Omental fat pad (tissue), 4 donors: ENCODE data around the gene BATF. TPM values are rescaled to one million over a fixed set of nuclear protein-coding genes. Genes with fewer than 3 reads are reported as not detected.

Source experiments
- ATAC-seq: fragments of 150-250 bp; one replicate; pipeline ENCODE4 v1.9.1; 2016; ENCODE audit warnings: mild to moderate bottlenecking, moderate library complexity; ENCODE audit not compliant: low FRiP score
- DNase-seq: peaks from one replicate; pipeline ENCODE4 v3.0.0-alpha.2; 2019; ENCODE audit warnings: low spot score
- total RNA-seq, 4 donors: library from RNA; depleted of rRNA; stranded (reverse); fragments of >200 nt; gene quantifications; one replicate each; pipeline ENCODE4 v1.1.0, GENCODE V29; 2016
- TF ChIP-seq, protein P1 (sequence below), 3 donors: fragments of 450-650 bp; IDR thresholded peaks; one replicate each; pipeline ENCODE4 v1.5.1; 2016 to 2017; ENCODE audit warnings: antibody characterized with exemption in 3 of 3, mild to moderate bottlenecking in 3 of 3, moderate library complexity in 2 of 3

The BATF gene
- total RNA-seq, 4 donors from 2014 or later: 8.2 to 22.8 (median 12.9) TPM

DNA sequence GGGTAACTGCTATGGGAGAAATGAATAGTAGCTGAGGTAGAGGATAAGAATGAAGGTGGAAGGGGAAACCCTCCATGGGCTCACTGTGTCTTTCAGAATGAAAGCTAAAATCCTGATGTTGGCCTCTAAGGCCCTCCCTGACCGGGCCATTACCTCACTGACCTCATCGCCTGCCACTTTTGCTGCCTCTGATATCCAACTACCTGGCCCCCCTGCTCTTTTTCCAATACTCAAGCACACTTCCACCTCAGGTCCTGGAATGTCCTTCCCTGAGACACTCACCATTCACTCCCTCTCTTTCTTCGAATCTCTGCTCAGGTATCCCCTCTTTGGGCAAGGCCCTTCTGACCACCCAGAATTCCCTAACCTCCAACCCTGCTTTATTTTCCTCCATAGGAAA is 1.4 kb upstream of the BATF start:
- DNase-seq (no peak), ATAC-seq (no peak)
- TF ChIP-seq, protein P1, sequence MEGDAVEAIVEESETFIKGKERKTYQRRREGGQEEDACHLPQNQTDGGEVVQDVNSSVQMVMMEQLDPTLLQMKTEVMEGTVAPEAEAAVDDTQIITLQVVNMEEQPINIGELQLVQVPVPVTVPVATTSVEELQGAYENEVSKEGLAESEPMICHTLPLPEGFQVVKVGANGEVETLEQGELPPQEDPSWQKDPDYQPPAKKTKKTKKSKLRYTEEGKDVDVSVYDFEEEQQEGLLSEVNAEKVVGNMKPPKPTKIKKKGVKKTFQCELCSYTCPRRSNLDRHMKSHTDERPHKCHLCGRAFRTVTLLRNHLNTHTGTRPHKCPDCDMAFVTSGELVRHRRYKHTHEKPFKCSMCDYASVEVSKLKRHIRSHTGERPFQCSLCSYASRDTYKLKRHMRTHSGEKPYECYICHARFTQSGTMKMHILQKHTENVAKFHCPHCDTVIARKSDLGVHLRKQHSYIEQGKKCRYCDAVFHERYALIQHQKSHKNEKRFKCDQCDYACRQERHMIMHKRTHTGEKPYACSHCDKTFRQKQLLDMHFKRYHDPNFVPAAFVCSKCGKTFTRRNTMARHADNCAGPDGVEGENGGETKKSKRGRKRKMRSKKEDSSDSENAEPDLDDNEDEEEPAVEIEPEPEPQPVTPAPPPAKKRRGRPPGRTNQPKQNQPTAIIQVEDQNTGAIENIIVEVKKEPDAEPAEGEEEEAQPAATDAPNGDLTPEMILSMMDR (IDR thresholded peaks at IDR 0.05): no peak

DNA sequence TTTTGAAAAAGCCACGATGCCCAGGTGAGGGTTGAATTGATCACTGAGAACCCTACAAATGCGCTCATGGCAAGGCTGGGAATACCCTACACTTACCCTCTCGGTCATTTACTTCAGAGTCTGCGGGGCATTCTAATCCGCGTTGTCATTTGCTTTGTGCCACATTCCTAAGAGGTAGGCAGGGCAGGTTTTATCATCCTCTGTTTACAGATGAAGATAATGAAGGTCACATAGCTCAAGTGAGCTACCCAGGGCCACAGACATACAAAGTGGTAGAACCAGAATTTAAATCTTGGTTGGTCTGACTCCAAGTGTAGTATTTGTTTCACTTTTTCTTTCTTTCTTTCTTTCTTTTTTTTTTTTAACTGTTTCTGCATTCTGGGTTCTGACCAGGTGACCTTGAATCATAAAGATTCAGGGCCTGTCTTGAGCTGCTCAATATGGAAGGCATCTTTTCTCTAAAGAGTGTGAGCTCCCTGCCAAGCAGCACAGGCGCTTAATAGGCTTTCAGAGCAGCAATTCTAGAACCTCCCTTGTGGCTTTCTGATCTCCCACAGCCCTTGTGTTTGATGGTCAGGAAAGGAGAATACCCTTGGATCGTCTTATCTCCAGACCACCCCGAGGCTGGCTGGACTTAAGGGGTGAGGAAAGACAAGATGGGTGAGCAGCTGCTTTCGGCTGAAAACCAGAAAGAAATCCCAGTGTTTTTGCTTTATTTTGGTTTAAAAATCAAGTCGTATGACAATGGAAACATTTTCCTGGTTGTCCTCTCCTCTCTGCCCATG is 662 bp upstream of the BATF start:
- TF ChIP-seq, protein P1 (IDR thresholded peaks at IDR 0.05): no peak
- DNase-seq (no peak), ATAC-seq (no peak)

DNA sequence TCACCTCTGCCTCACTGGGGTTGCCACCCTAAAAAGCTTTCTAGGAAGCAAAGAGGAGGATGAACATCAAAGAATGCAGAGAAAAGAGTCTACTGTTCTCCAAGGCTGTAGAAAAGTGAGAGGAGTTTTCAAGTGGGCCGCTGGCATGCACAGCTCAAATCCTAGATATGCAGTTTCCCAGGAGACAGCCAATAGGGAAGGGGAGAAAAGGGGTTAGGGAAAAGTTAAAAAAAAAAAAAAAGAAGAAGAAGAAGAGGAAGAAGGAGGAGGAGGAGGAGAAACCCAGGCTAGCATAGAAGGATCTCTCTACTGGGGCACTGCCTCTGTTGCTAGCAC is 682 bp downstream of the BATF start:
- DNase-seq: no peak

DNA sequence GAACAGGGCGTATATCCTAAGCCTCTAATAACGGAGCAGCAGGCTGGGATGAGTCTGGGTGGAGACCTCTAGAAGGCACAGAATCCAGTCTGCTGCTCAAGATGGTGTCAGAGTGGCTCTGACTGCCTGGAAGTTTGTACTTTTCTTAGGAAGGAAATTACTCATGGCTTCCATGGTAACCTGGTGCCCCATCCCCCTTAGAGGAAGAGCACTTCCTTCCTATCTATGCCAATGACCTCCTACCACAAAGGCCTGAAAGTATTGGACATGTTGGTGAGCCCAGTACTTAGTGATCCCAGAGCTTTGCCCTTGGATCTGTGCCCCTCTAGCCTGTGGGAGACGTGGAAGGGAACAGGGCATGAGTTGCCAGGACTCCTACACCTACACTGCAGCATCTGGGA is 1.5 kb downstream of the BATF start:
- no peak for ATAC-seq
- TF ChIP-seq, protein P1 (IDR thresholded peaks at IDR 0.05): no peak
- no peak for DNase-seq

More for the DNA sequence above, 682 bp downstream of the BATF start:
- ATAC-seq: no peak
- TF ChIP-seq, protein P1 (IDR thresholded peaks at IDR 0.05): no peak

DNA sequence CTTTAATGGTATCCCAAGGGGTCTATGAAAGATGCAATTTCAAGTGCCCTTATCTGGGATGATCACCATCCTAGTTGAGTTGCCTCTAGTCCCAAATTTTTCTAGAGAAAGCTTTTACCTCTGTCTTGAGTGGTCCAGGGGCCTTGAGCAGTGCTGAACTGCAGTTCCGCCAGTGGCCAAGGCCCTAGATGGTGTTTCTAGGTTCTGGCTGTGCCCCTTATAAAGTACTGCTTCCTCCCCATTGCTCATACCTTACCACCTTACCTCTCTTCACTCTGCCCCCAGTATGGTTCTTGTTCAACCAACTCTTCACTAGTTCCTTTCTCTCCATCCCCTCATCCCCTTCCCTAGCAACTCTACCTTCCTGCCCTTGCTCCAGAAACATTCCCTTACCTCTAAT is 3.7 kb downstream of the BATF start:
- TF ChIP-seq, protein P1 (IDR thresholded peaks at IDR 0.05): no peak
- no peak for ATAC-seq
- DNase-seq: no peak

DNA sequence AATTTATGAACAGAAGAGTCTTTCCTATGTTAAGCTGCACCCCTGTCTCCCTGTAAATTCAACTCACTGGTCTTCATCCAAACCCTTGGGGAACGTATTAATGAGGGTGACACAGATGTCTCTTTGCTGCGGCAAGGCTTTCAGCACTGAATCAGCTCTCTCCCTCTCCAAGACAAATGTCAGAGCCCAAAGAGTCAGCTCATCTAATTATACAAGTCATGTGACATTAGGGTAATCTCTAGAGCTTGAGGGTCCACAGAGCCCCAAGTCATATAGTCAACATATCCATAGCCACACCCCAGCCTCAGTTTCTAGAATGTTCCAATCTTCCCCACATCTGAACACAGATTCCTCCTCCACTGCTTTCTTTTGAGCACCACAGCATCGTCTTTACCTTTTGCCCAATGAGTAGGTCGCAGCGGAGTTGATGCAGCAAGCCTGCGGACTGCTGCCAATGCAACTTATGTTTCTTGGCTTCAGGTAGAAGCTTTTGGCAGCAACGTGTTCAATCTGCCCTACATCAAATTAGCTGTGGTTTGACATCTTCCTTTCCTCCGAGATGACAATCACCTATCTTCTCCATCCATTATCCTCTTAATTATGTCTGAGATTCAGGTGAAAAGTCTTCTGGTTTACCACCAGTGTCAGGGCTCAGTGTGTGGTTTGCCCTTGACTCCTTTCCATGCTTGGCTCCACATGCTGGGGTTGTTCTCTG is 5.3 kb downstream of the BATF start:
- DNase-seq: no peak
- TF ChIP-seq, protein P1 (IDR thresholded peaks at IDR 0.05): no peak

DNA sequence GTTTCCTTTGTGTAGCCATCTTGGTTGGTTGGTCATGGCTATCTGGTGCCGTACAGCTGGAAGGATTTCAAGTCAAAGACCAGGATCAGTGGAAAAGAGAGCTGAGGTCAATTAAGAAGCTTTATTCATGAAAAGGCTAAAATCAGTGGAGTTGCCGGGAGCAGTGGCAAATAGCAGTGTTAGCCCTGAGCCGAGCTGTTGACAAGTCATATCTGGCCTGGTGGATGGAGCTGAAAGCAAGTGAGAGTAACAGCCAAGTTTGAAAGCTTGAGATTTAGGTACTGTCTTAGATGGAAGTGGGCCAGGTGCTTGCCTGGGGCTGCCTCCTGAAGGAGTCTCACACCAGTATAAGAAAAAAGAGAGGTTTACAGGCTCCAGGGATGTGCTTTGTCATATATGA is 9.0 kb downstream of the BATF start:
- DNase-seq (no peak), ATAC-seq (no peak)
- TF ChIP-seq, protein P1 (IDR thresholded peaks at IDR 0.05): no peak

More for the DNA sequence above, 5.3 kb downstream of the BATF start:
- ATAC-seq: no peak
